ENCODE measurements around the gene PRKG2. TPM values are rescaled to one million over a fixed set of nuclear protein-coding genes. Genes with fewer than 3 reads are reported as not detected.

PRKG2 gene
- total and polyA plus RNA-seq, 2 of the 13 experiments (the other 11 are each of a cell fraction or from before 2014, with no cell fraction given) = 0.04 TPM

- TF ChIP-seq ZNF318 (CRISPR knock-in tag; IDR thresholded peaks at IDR 0.05) = no peak
- no peak for TF ChIP-seq SMYD3 (CRISPR knock-in tag; IDR thresholded peaks at IDR 0.05)
- no peak for TF ChIP-seq ELK4 (CRISPR knock-in tag; IDR thresholded peaks at IDR 0.05; ENCODE audit: borderline replicate concordance)
- no peak for TF ChIP-seq MATR3 (CRISPR knock-in tag; IDR thresholded peaks at IDR 0.05)
- TF ChIP-seq CCAR2 (optimal IDR thresholded peaks at IDR 0.05; ENCODE audit: low read depth, low read length) = no peak
- no peak for TF ChIP-seq SPEN (CRISPR knock-in tag; IDR thresholded peaks at IDR 0.05; ENCODE audit: low read depth)
- no peak for TF ChIP-seq ARNT2 (CRISPR knock-in tag; IDR thresholded peaks at IDR 0.05; ENCODE audit: low read depth)
- no peak for TF ChIP-seq GMEB1 (CRISPR knock-in tag; IDR thresholded peaks at IDR 0.05; ENCODE audit: borderline replicate concordance)
These were observed 15.2 kb downstream of the PRKG2 start (continued) for GRCh38 chr4:81199831-81200230.
